SKM-1 treated with dmso at 0.1 percent for 144 hours (cell line): ENCODE results near the gene RC3H1.
A peak's percentile ranks its signal among the peaks of the same experiment; 100 is the strongest.
"Not testable (repeated sequence)": the region's sequence is repeated elsewhere in the genome, so short reads cannot be mapped to it uniquely, and the experiment has no call there.

Source experiments
- DNase-seq: peaks from one replicate; lab custom pipeline; 2025; ENCODE audit not compliant: unreplicated experiment; lab: John Stamatoyannopoulos, UW

Gene RC3H1, protein sequence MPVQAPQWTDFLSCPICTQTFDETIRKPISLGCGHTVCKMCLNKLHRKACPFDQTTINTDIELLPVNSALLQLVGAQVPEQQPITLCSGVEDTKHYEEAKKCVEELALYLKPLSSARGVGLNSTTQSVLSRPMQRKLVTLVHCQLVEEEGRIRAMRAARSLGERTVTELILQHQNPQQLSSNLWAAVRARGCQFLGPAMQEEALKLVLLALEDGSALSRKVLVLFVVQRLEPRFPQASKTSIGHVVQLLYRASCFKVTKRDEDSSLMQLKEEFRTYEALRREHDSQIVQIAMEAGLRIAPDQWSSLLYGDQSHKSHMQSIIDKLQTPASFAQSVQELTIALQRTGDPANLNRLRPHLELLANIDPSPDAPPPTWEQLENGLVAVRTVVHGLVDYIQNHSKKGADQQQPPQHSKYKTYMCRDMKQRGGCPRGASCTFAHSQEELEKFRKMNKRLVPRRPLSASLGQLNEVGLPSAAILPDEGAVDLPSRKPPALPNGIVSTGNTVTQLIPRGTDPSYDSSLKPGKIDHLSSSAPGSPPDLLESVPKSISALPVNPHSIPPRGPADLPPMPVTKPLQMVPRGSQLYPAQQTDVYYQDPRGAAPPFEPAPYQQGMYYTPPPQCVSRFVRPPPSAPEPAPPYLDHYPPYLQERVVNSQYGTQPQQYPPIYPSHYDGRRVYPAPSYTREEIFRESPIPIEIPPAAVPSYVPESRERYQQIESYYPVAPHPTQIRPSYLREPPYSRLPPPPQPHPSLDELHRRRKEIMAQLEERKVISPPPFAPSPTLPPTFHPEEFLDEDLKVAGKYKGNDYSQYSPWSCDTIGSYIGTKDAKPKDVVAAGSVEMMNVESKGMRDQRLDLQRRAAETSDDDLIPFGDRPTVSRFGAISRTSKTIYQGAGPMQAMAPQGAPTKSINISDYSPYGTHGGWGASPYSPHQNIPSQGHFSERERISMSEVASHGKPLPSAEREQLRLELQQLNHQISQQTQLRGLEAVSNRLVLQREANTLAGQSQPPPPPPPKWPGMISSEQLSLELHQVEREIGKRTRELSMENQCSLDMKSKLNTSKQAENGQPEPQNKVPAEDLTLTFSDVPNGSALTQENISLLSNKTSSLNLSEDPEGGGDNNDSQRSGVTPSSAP

DNA sequence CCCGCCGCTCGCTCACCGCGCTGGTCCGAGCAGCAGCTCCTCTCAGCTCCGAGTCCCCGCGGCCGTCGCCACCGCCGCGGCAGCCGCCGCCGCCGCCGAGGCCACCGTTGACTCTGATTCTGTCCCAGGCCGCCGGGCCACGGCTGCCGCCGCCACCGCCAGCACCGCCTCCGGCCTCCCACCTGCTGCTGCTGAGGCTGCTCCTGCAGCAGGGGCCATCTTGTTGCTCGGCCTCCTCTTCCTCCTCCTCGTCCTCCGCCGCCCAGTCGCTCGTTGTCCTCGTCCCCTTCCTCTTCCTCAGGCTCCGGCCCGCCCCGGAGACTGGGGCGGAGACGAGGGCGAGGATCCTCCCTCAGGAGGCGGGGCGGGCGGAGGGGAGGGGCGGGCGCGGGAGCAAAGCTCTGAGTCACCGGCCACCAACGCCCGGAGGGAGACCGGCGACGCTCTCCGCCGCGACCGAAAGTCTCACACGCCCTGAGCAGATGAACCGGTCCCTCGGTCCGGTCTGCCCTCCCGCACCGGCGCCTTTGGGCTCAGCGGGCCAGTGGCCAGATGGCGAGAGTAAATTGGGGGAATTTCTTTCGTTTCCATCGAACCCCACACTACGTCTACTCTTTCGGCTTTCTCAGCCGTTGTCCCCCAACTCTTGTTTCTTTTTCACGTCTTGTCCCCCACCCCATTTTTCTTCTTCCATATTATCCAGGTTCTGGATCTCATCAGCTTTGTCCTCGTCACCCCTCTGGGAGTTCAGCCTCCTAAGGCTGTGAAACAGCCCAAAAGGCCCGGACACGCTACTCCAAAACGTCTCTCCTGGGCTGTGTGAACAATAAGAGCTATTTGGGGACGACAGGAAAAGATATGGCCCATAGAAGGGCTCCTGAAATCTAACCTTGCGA, at the start of gene RC3H1:
RC3H1 (minus strand) TSS at position 278 of the 896 bp plus-strand sequence. CDS start 29,372 bp downstream, outside the sequence.
- DNase-seq: peak; percentile 98

DNA sequence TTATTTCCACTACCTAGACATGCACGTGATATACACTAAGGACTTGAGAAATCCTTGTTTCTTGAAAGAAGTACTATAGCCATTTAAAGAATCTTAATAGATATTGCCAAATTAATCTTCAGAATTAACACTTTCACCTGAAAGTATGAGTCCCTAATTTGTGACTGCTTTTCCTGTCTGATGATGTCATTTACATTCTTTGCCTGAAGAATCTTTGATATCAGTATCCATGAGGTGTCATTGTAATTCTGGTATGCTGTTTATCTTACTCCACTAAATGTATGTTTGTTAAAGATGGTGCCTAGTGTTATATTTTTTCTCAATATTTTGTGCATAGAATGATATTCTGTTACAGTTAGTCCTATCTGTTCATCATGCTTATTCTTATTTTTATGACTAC, 48.5 kb upstream of the RC3H1 start:
- no peak for DNase-seq

DNA sequence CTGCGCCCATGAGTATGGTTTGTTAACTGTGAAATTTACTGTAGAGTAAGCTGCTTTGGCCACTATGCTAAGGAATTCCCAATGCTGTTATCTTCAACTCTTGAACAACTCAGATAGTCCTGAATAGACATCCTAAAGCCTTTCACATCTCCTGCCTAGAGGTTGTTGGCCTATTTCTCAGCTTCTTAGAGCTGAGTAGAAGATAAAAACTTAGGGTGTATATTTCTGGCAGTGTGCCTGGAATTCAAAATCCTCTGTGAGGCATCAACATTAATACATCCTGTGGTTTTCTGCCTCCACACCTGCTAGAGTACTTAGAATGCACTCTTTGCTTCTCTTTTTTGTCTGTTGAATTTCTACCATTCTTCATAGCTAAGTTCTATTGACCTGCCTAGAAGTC, 45.8 kb upstream of the RC3H1 start:
- no peak for DNase-seq

DNA sequence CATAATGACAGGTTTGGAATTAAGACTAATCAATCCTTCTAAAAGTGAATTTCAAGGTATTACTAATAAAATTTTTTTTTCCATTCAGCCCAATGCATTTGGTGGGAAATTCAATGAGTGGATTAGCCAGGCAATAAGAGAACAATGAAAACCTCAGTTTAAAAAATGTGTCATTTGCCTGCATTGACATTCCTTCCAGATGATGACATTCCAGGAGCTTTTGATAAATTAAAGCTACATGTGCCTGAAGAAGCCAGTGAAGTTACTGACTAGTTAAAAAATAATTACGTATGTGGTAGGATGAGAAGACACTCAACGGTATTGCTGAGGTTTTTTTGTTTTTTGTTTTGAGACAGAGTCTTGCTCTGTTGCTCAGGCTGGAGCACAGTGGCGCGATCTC, 37.9 kb upstream of the RC3H1 start:
- no peak for DNase-seq

DNA sequence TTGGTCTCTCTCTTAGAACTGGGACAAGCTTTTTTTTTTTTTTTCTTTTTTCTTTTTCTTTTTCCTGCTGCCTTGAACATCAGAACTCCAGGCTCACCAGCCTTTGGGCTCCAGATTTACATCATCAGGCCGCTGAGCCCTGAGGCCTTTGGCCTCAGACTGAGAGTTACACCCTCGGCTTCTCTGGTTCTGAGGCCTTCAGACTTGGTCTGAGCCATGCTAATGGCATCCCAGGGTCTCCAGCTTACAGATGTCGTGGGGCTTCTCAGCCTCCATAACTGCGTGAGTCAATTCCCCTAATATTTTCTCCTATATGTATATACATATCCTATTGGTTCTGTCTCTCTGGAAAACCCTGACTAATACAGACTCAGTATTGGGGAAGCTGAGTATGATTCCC, 36.5 kb upstream of the RC3H1 start:
- no peak for DNase-seq

DNA sequence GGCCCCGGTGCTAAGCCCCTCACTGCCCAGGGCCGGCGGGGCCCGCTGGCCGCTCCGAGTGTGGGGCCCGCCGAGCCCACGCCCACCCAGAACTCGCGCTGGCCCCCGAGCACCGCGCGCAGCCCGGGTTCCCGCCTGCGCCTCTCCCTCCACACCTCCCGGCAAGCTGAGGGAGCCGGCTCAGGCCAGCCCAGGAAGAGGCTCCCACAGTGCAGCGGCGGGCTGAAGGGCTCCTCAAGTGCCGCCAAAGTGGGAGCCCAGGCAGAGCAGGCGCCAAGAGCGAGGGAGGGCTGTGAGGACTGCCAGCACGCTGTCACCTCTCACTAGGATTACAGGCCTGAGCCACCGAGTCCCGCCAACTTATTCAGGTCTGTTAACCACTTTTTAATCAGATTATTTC, 34.5 kb upstream of the RC3H1 start:
- DNase-seq: not testable (repeated sequence)

DNA sequence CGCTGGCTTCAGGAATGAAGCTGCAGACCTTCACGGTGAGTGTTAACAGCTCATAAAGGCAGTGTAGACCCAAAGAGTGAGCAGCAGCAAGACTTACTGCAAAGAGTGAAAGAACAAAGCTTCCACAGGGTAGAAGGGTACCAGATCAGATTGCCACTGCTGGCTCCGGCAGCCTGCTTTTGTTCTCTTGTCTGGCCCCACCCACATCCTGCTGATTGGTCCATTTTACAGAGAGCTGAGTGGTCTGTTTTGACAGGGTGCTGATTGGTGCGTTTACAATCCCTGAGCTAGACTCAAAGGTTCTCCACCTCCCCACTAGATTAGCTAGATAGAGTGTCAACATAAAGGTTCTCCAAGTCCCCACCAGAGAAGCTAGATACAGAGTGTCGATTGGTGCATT, 33.6 kb upstream of the RC3H1 start:
- DNase-seq: not testable (repeated sequence)

DNA sequence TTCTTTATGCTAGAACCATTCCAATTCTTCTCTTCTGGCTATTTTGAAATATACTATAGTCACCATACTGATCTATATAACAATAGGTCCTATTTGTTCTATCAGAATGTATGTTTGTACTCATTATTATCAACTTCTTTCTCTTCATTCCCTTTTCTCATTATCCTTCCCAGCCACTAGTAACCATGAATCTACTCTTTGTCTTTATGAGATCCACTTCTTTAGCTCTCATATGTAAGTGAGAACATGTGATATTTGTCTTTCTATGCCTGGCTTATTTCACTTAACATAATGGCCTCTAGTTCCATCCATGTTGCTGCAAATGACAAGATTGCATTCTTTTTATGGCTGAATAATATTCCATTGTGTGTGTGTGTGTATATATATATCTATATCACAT, 31.7 kb upstream of the RC3H1 start:
- no peak for DNase-seq

DNA sequence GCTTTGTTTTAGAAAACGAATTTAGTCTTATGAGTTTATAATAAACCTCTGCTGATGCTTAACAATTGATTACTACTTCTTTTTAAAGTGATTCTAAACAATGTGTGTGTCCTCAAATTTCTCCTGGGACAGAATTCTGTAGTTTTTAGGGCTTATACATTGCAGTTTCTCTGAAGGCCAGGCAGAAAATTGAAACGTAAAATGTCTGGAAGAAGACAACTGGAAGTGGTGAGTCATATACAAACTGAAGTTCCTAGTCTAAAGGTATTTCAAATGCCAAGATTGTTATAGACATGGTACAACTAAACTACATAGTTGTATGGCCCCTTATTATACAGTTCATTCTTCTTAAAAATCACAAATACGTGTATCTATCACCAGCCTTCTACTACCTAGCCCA, 30.5 kb upstream of the RC3H1 start:
- no peak for DNase-seq

DNA sequence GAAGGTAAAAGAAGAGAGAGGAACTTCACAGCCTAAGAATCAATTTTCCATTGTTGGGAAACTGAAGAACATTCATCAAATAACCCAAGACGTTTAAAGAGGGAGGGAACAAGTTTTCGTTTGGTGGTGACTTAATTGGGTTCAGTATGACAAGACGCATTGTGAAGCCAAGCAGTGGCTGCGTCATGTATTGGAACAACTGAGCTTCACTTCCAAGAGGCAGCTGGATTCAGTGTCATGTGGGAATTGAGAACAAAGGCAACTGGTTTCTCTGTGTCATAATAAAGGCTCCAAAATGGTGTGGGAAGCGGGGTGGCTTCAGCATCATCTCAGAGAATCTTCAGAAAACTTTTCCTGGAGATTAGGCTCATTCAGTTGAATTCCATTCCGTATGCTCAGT, 29.8 kb upstream of the RC3H1 start:
- DNase-seq: no peak

DNA sequence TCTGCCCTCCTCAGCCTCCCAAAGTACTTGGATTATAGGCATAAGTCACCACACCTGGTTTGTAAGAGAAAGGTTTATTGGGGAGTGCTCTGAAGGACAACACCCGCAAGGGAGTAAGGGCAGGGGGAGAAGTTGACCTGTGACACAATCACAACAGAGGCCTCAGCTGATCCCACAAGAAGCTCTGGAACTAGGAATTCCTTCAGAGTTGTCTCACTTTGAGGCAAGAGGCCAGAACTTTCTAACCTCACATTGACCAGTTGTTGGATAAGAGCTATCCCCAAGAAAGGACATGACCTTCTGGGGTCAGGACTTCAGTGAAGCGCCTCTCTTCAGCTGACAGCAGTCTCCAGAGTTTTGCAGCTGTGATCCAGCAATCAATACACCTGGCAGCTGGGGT, 27.4 kb upstream of the RC3H1 start:
- no peak for DNase-seq

DNA sequence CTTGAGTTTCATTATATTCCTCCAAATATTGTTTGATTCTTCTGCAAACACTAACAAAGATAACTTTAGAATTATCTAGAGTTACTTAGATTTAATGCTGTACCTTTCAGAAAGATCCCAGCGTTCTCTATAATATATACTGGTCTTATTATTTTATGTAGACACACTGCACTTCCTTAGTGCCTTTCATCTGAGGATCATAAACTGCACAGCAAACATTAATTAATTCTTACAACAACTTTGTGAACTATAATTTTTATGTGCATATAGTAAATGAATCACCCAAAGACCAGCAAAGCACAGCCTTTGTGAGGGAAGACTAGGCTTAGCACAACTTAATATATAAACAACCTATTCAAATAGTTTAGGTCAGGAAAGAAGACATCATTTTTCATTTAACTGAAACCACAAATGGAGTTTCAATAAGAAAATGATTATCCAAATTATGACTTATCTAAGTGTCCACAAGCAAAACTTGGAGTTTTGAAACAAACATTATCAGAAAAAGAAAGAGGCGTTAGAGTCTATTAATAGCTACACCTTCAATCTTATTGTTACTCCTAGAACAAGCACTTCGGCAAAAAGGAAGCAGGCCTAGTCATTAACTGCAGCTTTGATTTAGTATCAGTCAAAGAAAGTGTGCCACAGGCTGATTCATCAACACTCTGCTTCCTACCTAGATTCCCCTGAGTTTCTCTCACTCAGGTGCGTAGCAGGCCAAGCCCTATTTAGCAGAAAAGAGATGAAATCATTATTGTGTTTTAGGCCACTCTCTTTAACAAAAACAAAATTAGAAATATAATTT, 22.5 kb upstream of the RC3H1 start:
- no peak for DNase-seq

DNA sequence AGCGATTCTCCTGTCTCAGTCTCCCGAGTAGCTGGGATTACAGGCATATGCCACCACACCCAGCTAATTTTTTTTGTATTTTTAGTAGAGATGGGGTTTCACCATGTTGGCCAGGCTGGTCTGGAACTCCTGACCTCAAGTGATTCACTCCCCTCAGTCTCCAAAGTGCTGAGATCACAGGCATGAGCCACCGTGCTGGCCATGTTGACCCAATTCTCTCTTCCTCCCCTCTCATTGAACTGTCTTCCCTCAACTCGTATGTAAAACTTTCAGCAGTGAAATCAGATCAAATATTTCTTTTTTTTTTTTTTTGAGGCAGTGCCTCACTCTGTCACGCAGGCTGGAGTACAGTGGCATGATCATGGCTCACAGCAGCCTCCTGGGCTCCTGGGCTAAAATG, 20.4 kb upstream of the RC3H1 start:
- DNase-seq: not testable (repeated sequence)

DNA sequence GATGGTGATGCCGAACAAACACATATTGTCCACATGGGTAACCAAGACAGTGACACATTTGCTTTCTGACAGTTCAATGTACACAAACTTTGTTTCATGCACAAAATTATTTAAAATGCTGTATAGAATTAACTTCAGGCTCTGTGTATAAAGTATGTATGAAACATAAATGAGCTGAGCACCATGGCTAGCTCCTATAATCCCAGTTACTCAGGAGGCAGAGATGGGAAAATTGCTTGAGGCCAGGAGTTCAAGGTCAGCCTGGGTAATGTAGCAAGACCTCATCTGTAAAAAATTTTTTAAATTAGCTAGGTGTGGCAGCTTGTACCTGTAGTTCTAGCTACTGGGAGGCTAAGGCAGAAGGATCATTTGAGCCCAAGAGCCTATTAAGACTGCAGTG, 19.2 kb upstream of the RC3H1 start:
- DNase-seq: no peak

DNA sequence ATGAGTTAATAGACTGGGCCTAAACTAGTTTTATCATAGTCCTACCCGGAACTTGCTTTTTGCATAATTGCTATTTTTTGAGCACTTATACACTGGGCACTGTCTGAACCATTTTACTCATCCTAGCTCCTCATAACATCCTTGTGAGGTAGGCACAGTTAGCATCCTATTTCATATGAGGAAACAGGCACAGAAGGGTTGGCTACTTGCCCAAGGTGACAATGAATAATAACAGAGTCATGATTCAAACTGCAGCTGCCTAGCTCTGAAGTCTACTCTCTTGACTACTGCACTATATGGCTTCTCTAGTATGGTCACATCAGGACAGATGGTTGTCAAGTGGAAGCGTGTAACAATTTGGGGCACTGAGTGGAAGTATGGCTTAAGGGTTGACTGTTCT, 18.2 kb upstream of the RC3H1 start:
- no peak for DNase-seq

DNA sequence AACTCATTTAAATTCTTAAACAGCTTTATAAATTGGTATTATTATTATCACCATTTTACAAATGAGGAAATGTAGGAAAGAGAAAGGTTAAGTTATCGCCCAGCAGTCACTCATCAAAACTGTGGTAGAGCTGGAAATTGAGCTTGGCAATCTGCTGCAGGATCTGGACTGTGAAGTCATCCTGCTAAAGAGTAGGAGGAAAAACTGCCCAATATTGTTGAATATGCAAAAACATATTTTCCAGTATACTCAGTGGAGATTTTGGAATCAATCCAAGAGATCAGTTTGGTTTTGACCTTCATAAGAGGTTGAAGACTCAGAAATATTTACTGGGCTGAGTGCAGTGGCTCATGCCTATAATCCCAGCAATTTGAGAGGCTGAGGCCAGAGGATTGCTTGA, 16.9 kb upstream of the RC3H1 start:
- DNase-seq: no peak

DNA sequence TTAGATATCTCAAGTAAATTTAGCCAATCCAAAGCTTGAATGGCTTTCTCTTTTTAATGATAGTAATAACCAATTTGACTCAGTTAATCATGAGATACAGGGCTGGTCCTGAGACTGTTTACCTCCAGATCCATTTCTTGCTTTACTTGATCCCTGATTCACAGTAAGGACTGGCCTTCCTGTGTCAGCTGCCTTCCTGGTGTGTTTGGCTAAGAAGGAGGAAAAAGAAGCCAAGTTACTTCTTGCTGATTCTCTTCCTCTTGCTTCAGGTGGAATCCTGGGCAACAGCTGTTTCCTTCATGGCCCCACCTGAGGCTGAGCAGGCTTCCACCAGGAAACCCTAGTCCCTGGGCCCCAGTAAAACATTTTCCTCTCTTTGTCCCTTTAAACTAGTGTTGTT, 14.6 kb upstream of the RC3H1 start:
- DNase-seq: no peak

DNA sequence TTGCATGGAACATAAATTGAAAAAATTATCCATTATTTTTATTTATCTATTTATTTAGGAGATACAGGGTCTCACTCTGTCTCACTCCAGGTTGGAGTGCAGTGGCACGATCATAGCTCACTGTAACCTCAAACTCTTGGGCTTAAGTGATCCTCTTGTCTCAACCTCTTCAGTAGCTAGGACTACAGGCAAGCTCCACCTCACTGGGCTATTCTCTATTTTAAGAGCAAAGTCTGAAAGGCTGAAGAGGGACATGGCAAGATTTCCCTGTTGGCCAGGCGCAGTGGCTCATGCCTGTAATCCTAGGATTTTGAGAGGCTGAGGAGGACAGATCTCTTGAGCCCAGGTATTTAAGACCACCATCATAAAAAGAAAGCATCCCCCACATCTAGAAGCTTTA, 14.0 kb upstream of the RC3H1 start:
- no peak for DNase-seq

DNA sequence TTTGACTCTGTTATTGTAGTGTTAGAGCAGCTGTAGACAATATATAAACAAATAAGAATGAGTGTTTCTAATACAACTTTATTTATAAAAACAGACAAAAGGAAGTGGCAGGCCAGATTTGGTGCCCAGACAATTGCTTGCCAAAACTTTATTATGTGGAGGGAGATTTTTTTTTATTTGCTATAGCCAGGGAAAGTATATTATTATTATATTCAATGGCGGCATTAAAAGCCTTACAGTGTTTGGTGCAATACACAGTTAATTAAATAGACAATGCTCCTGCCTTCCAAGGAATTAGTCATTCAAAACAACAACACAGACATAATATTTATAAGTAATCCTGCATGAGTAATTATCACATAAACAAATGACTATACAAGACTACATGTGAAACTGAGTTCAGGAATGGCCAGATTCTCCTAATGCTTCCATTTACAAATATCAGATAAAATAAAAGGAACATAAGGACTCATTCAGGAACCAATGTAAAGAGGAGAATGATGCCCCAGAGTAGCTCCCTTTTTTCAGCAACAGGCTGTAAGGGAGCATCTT, 10.6 kb upstream of the RC3H1 start:
- DNase-seq: no peak

DNA sequence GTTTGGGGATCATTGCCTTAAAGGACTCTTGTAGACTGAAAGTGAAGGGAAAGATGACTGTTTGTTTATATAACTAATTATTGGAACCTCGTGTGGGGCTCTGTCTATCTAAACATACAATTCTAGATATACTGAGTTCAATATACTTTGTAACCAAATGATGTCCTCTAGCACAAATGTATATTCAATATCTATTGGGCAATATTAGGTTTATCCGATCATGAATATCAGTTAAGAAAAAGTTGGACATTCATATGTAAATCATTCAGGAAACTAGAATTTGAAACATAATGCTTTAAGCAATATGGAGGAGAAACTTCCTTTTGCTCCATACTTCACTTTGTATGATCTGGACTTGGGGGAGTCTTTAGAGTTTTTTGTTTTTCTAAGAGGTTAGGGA, 8.9 kb upstream of the RC3H1 start:
- DNase-seq: no peak
